Fibroblast of villous mesenchyme (primary cell): ENCODE measurements around the gene SUPT3H. TPM values are rescaled to one million over a fixed set of nuclear protein-coding genes. Genes with fewer than 3 reads are reported as not detected.
A peak's percentile ranks its signal among the peaks of the same experiment; 100 is the strongest.
"Not testable (repeated sequence)": the region's sequence is repeated elsewhere in the genome, so short reads cannot be mapped to it uniquely, and the experiment has no call there.

Source experiments
- DNase-seq: peaks from one replicate; pipeline ENCODE4 v3.0.0-alpha.2; 2010; ENCODE audit warnings: low read depth
- H3K4me3 ChIP-seq: 2 replicates; pipeline ENCODE4 v1.5.1; 2011; ENCODE audit warnings: low read depth, mild to moderate bottlenecking, low read length
- CTCF ChIP-seq: IDR thresholded peaks from 2 replicates; pipeline ENCODE4 v1.5.1; 2012; ENCODE audit warnings: low read depth, mild to moderate bottlenecking, low read length; ENCODE audit not compliant: insufficient read depth
- total RNA-seq: library from RNA; depleted of rRNA; stranded (reverse); fragments of >200 nt; gene quantifications from 2 replicates; pipeline ENCODE4 v1.2.3, GENCODE V29; 2012

SUPT3H gene
- total RNA-seq, 1 donor: 7.8 TPM

DNA sequence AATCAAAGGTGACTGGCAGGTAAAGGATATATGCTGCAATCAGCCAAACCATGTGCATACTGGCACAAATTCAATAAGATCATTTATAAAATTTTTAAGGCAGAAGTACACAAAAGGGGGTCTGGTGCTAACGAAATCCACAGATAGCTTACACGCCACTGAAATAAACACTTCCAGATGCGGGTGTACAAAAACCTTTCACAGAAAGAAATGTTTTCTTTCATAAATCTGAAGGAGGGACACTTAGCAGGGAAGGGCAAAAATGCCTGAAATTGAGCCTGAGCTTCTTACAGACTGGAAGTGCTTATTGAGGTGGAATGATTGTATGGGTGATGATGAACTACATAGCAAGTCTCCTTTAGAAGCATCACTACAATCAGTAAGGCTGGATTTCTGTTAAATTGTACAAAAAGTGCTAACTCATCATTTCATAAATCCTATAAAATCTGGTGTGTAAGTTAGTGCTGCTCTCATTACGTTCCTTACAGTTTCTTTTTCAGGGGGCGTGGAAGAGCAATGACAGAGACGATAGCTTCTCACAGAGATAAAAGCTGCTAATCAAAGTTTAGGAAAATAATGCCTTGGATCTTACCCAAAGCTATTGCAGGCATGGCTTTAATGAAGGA, 458.9 kb downstream of the SUPT3H start:
- DNase-seq: peak; percentile 21
- H3K4me3 ChIP-seq: no peak overlapping the region
- no peak for TF ChIP-seq CTCF

DNA sequence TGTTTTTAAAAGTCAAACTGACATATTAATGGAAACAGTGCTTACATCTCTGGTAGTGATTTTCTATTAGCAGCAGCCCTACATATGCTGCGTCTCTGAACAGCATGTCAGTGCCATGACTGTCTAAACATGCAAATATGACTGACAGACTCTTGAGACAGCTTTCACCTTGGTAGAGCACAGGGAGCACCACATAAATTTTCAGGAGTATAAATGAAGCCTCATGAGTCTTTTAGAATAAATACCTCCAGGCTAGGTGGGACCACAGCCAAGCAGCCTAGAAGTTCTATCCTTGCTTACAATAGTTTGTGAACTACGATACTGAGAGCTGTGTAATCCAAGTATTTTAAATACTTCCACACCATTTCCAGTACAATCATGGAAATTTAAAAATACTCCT, 460.3 kb downstream of the SUPT3H start:
- TF ChIP-seq CTCF: no peak
- H3K4me3 ChIP-seq: no peak overlapping the region
- peak; percentile 24 for DNase-seq

- peak; percentile 23 for DNase-seq
- no peak for TF ChIP-seq CTCF
- no peak overlapping the region for H3K4me3 ChIP-seq
These were observed 462.6 kb downstream of the SUPT3H start for GRCh38 chr6:44915111-44915510.

DNA sequence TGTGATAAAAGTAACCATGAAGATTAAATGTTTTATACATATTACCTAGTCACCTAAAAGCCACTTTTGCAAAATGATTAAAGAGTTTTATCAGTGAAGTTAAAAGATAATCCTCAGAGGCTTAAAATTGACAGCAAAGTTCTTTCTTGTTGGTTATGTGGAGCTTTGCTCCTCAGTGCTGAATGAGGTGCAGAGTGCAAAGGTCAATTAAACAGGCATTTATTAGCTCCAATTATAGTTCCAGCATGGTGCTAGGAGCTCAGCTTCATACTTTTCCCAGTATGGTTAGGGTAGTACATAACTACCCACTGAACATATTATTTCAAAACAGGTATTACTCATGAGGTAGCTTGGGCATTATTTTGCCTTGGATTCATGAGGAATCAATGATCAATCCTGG, 463.6 kb downstream of the SUPT3H start:
- H3K4me3 ChIP-seq: no peak overlapping the region
- no peak for DNase-seq
- no peak for TF ChIP-seq CTCF

DNA sequence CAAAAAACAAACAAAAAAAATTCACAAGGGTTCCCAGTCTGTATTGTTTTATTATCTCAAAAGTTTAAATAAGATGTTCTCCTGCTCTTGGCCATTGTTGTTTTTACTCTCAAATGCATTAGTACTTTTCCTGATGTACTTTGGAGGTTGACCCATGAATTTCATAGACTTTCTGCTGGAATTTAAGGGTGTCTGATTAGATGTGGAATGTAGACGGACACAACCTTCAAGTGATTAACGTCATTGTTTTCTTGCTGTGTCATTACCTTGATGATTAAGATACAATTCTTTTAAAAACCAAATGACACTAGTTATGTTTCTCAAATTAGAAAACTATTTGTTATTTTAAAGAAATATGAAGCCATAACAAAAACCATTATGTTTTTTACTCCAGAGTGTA, 471.0 kb downstream of the SUPT3H start:
- DNase-seq: no peak
- no peak for TF ChIP-seq CTCF
- no peak overlapping the region for H3K4me3 ChIP-seq

GRCh38 chr6:44900358-44900757, 477.4 kb downstream of the SUPT3H start:
- H3K4me3 ChIP-seq, DNase-seq: not testable (repeated sequence)

- no peak overlapping the region for H3K4me3 ChIP-seq
- DNase-seq: peak; percentile 73
- no peak for TF ChIP-seq CTCF
These were observed 479.3 kb downstream of the SUPT3H start for GRCh38 chr6:44898296-44898930.
